PFSK-1 (cell line): ENCODE measurements around the gene WDR1.

Experiments used
- FOXP2 ChIP-seq: optimal IDR thresholded peaks from 2 replicates; pipeline ENCODE3; 2011; ENCODE audit warnings: borderline replicate concordance, control low read depth, inconsistent platforms; ENCODE audit not compliant: insufficient read depth; ENCODE audit errors: extremely low read length, extremely low read depth
- REST ChIP-seq, 2 experiments: IDR thresholded peaks; 2 replicates each; pipeline versions ENCODE4 v1.6.1 to v1.8.0; 2011 to 2012; ENCODE audit warnings: low read depth in 2 of 2, low read length in 2 of 2, control low read depth in 1 of 2, inconsistent platforms in 1 of 2, mild to moderate bottlenecking in 1 of 2, moderate library complexity in 1 of 2; ENCODE audit not compliant: insufficient read depth in 1 of 2
- SIN3A ChIP-seq: IDR thresholded peaks from 2 replicates; pipeline ENCODE4 v1.6.1; 2012; ENCODE audit warnings: mild to moderate bottlenecking, low read length, moderate library complexity, borderline replicate concordance; ENCODE audit not compliant: insufficient read depth

DNA sequence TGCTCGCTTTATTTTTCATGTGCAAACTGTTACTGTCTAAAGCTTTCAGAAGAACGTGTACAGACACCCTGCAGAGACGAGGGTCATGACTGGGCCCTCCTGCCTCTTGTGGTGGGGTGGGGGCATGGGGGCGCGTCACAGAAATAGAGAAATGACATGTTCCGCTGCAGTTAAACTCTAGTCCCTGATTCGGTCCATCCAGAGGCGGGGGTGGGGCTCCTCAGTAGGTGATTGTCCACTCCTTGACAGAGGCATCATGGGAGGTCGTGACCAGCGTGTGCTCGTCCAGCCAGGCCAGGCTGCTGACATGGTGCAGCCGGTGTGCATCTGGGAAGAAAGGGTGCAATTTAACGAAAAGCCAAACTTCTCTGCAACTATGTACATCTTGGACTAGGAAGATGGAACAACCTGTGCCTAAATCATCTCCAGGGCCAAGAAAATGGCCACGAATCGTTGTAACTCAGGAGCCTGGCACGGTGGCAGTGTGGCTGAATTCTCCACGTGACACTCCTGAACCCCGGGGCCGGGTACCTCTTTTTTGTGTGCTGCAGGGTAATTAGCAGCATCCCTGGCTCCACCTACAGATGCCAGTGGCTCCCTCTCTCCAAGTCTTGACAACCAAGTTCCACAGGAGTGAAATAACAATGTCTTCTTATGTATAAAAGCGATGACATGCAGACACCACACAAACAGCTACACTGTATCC is 41.3 kb downstream of the WDR1 start:
- TF ChIP-seq REST (IDR thresholded peaks at IDR 0.05; ENCODE audit: insufficient read depth in 1 of 2, low read depth in 2 of 2, low read length in 2 of 2) = no peak
- TF ChIP-seq SIN3A = no peak
- no peak for TF ChIP-seq FOXP2
